K562 (cell line): ENCODE results near the gene OSBPL1A. TPM values are rescaled to one million over a fixed set of nuclear protein-coding genes. Genes with fewer than 3 reads are reported as not detected.

Experiments used
- BCOR ChIP-seq: fragments of 450-650 bp; IDR thresholded peaks from 2 replicates; pipeline ENCODE4 v1.6.1; 2016
- HINFP ChIP-seq: fragments of 450-650 bp; conservative IDR thresholded peaks from 2 replicates; pipeline ENCODE4 v1.6.1; 2016; ENCODE audit warnings: missing genetic modification characterization, low read depth, mild to moderate bottlenecking, control low read depth, missing compliant biosample characterization
- HNRNPL ChIP-seq: fragments of 200-400 bp; formaldehyde crosslinking; IDR thresholded peaks from 2 replicates; pipeline ENCODE4 v1.6.1; 2017; ENCODE audit warnings: low read depth, mild to moderate bottlenecking, low read length
- PTRF ChIP-seq: fragments of 450-650 bp; IDR thresholded peaks from 2 replicates; pipeline ENCODE4 v1.6.1; 2016; ENCODE audit warnings: mild to moderate bottlenecking, missing genetic modification characterization, missing compliant biosample characterization
- THAP7 ChIP-seq: fragments of 250-450 bp; sonication (Bioruptor Pico); IDR thresholded peaks from 2 replicates; pipeline ENCODE4 v1.5.0; 2021
- ZBTB49 ChIP-seq: sonication (generic); formaldehyde crosslinking; IDR thresholded peaks from 2 replicates; pipeline ENCODE4 v1.8.0; 2022; ENCODE audit warnings: missing genetic modification reagents, mild to moderate bottlenecking, borderline replicate concordance
- ZKSCAN1 ChIP-seq: fragments of 150-350 bp; IDR thresholded peaks from 2 replicates; pipeline ENCODE4 v1.6.1; 2016; ENCODE audit warnings: low read depth, low read length
- ZNF134 ChIP-seq: fragments of 250-450 bp; sonication (Bioruptor Pico); conservative IDR thresholded peaks from 2 replicates; pipeline ENCODE4 v1.4.0; 2020
- polyA plus RNA-seq, 8 experiments: library from polyadenylated mRNA; depleted of rRNA in 4 of 8; stranded (reverse) in 5 of 8; unstranded in 3 of 8; fragments of >200 nt; fragmentation: Nextera tagmentation in 2 of 8; fragmentation: Illumina TruSeq in 1 of 8; extraction: Ambion mirVana in 2 of 8; extraction: Trizol in 1 of 8; gene quantifications; 2 replicates each; pipeline versions ENCODE4 v1.2.1 to v1.2.3, GENCODE V29; 2011 to 2014; ENCODE audit warnings: inconsistent platforms in 1 of 8, missing spikeins in 1 of 8
- total RNA-seq, 7 experiments: library from RNA; depleted of rRNA in 6 of 7; stranded (reverse); fragments of >200 nt in 6 of 7; fragmentation: Illumina TruSeq in 2 of 7; extraction: Trizol in 2 of 7; gene quantifications; 2 replicates each; pipeline versions ENCODE4 v1.2.1 to v1.2.3, GENCODE V29; 2011 to 2021; ENCODE audit warnings: low replicate concordance in 1 of 7

The OSBPL1A gene
- total and polyA plus RNA-seq, 9 of the 15 experiments (the other 6 are each of a cell fraction or from before 2014, with no cell fraction given) = 0.40 to 0.49 TPM; not detected in 7

GRCh38 chr18:24228667-24229041 is 169.0 kb downstream of the OSBPL1A start (continued):
- TF ChIP-seq HINFP (tag) (no peak), ZKSCAN1 (no peak), THAP7 (CRISPR knock-in tag) (no peak), ZBTB49 (CRISPR knock-in tag) (no peak), HNRNPL (no peak), PTRF (tag) (no peak), ZNF134 (CRISPR knock-in tag) (no peak), BCOR (no peak)
